Measurements from ENCODE around the gene SEPTIN1. TPM values are rescaled to one million over a fixed set of nuclear protein-coding genes. Genes with fewer than 3 reads are reported as not detected.

SEPTIN1 gene
- total RNA-seq, 1 experiment from 2014 or later = 0.45 TPM

- Histone ChIP-seq H3K4me3 (peak within 1 kb of the TSS; percentile 78), H3K27ac (peak within 1 kb of the TSS; percentile 64), H3K9me3 (replicated peaks) (no peaks in the 10 kb centered on the region), H3K36me3 (no peaks in the 10 kb centered on the region), H3K27me3 (no peaks in the 10 kb centered on the region), H3K4me1 (peaks cover 4% of the 10 kb centered on the region)
- DNase-seq = peak; percentile 91 to 95
These were observed 13.0 kb upstream of the SEPTIN1 start, which contains the start of gene ZNF48 for GRCh38 chr16:30395155-30395991. Gene ZNF48 (plus strand): TSS chr16:30395420. CDS start chr16:30395795, 375 bp downstream.

GRCh38 chr16:30394592-30395154, 12.3 kb upstream of the SEPTIN1 start:
- peak; percentile 29 to 50 for DNase-seq
- H3K4me1 ChIP-seq = peaks cover 4% of the 10 kb centered on the region
- H3K4me3 ChIP-seq = peak overlapping the region; percentile 78

GRCh38 chr16:30383521-30383920, 1.2 kb upstream of the SEPTIN1 start:
- Histone ChIP-seq H3K27me3 (no peaks in the 10 kb centered on the region), H3K36me3 (no peaks in the 10 kb centered on the region), H3K9me3 (replicated peaks) (no peaks in the 10 kb centered on the region), H3K27ac (no peak overlapping the region), H3K4me1 (no peaks in the 10 kb centered on the region), H3K4me3 (no peak overlapping the region)
- DNase-seq = no peak

More at GRCh38 chr16:30394592-30395154, 12.3 kb upstream of the SEPTIN1 start:
- peak overlapping the region; percentile 64 for H3K27ac ChIP-seq
- no peaks in the 10 kb centered on the region for H3K36me3 ChIP-seq
- no peaks in the 10 kb centered on the region for H3K27me3 ChIP-seq
- no peaks in the 10 kb centered on the region for H3K9me3 ChIP-seq (replicated peaks)

- DNase-seq = no peak
- Histone ChIP-seq H3K4me1 (peaks cover 9% of the 10 kb centered on the region), H3K27me3 (no peaks in the 10 kb centered on the region), H3K9me3 (replicated peaks) (no peaks in the 10 kb centered on the region), H3K4me3 (no peak overlapping the region), H3K27ac (no peak overlapping the region), H3K36me3 (no peaks in the 10 kb centered on the region)
These were observed 895 bp downstream of the SEPTIN1 start for GRCh38 chr16:30381291-30382041.

GRCh38 chr16:30380803-30381208, 1.6 kb downstream of the SEPTIN1 start:
- H3K9me3 ChIP-seq (replicated peaks) = no peaks in the 10 kb centered on the region
- H3K36me3 ChIP-seq = no peaks in the 10 kb centered on the region
- H3K4me1 ChIP-seq = peaks cover 15% of the 10 kb centered on the region
- no peak overlapping the region for H3K27ac ChIP-seq
- H3K27me3 ChIP-seq = no peaks in the 10 kb centered on the region
- no peak for DNase-seq
- H3K4me3 ChIP-seq = no peak overlapping the region

- no peaks in the 10 kb centered on the region for H3K9me3 ChIP-seq (replicated peaks)
- peaks cover 19% of the 10 kb centered on the region for H3K4me1 ChIP-seq
- H3K36me3 ChIP-seq = no peaks in the 10 kb centered on the region
- H3K27ac ChIP-seq = no peak overlapping the region
- H3K27me3 ChIP-seq = no peaks in the 10 kb centered on the region
- DNase-seq = no peak
- no peak overlapping the region for H3K4me3 ChIP-seq
These were observed 2.1 kb downstream of the SEPTIN1 start for GRCh38 chr16:30380072-30380802.

GRCh38 chr16:30379158-30379783, 3.1 kb downstream of the SEPTIN1 start:
- H3K27ac ChIP-seq = no peak overlapping the region
- peak overlapping the region; percentile 77 for H3K4me3 ChIP-seq
- DNase-seq = no peak
- H3K9me3 ChIP-seq (replicated peaks) = no peaks in the 10 kb centered on the region
- no peaks in the 10 kb centered on the region for H3K27me3 ChIP-seq
- H3K4me1 ChIP-seq = peaks cover 19% of the 10 kb centered on the region
- H3K36me3 ChIP-seq = no peaks in the 10 kb centered on the region

- DNase-seq = peak; percentile 99
- H3K36me3 ChIP-seq = no peaks in the 10 kb centered on the region
- peaks cover 19% of the 10 kb centered on the region for H3K4me1 ChIP-seq
- peak overlapping the region; percentile 77 for H3K4me3 ChIP-seq
- H3K9me3 ChIP-seq (replicated peaks) = no peaks in the 10 kb centered on the region
- peak overlapping the region; percentile 96 for H3K27ac ChIP-seq
- H3K27me3 ChIP-seq = no peaks in the 10 kb centered on the region
These were observed 3.9 kb downstream of the SEPTIN1 start for GRCh38 chr16:30378236-30379157.

- Histone ChIP-seq H3K4me3 (peak overlapping the region; percentile 77), H3K9me3 (replicated peaks) (no peaks in the 10 kb centered on the region), H3K27me3 (no peaks in the 10 kb centered on the region), H3K36me3 (no peaks in the 10 kb centered on the region), H3K4me1 (peaks cover 21% of the 10 kb centered on the region), H3K27ac (peak overlapping the region; percentile 96)
- DNase-seq = peak; percentile 95 to 96
These were observed 4.5 kb downstream of the SEPTIN1 start for GRCh38 chr16:30377812-30378235.

GRCh38 chr16:30377050-30377811, 5.1 kb downstream of the SEPTIN1 start:
- no peaks in the 10 kb centered on the region for H3K9me3 ChIP-seq (replicated peaks)
- no peaks in the 10 kb centered on the region for H3K36me3 ChIP-seq
- DNase-seq = no peak
- H3K27ac ChIP-seq = peak overlapping the region; percentile 96
- no peaks in the 10 kb centered on the region for H3K27me3 ChIP-seq
- peak overlapping the region; percentile 77 for H3K4me3 ChIP-seq
- peaks cover 27% of the 10 kb centered on the region for H3K4me1 ChIP-seq

- Histone ChIP-seq H3K9me3 (replicated peaks) (no peaks in the 10 kb centered on the region), H3K4me1 (peaks cover 35% of the 10 kb centered on the region), H3K36me3 (no peaks in the 10 kb centered on the region), H3K27me3 (no peaks in the 10 kb centered on the region), H3K4me3 (no peak overlapping the region), H3K27ac (peak overlapping the region; percentile 96; the same call in 1 of the 2 replicates)
- peak; percentile 65 to 73 for DNase-seq
These were observed 5.9 kb downstream of the SEPTIN1 start for GRCh38 chr16:30376461-30376902.

- Histone ChIP-seq H3K4me1 (peaks cover 36% of the 10 kb centered on the region), H3K36me3 (no peaks in the 10 kb centered on the region), H3K9me3 (replicated peaks) (no peaks in the 10 kb centered on the region), H3K27me3 (no peaks in the 10 kb centered on the region), H3K4me3 (no peak overlapping the region), H3K27ac (no peak overlapping the region)
- peak; percentile 39 to 40 for DNase-seq
These were observed 6.5 kb downstream of the SEPTIN1 start for GRCh38 chr16:30375864-30376263.

Data from SJCRH30 (cell line).